Measurements from ENCODE around the gene TERT.

Gene TERT

DNA sequence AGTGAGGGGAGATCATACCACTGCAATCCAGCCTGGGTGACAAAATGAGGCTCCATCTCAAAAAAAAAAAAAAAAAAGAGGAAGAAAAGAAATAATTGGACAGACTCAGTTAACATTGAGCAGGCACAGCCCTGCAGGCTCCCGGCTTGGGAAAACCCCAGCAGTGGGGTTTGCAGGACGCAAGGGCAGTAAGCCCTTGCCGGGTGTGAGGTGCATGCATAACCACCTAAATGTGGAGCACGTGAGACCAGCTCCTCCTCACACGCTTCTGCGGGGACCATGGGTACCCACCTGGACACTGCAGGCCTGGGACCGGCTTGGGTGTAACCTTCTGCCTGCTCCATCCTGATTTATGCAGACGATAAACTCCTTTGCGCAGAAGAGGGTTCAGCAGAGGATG, 74.5 kb downstream of the TERT start:
- DNase-seq (ENCODE audit: extremely low read depth, low read depth), result no peak
- TF ChIP-seq, protein P1, sequence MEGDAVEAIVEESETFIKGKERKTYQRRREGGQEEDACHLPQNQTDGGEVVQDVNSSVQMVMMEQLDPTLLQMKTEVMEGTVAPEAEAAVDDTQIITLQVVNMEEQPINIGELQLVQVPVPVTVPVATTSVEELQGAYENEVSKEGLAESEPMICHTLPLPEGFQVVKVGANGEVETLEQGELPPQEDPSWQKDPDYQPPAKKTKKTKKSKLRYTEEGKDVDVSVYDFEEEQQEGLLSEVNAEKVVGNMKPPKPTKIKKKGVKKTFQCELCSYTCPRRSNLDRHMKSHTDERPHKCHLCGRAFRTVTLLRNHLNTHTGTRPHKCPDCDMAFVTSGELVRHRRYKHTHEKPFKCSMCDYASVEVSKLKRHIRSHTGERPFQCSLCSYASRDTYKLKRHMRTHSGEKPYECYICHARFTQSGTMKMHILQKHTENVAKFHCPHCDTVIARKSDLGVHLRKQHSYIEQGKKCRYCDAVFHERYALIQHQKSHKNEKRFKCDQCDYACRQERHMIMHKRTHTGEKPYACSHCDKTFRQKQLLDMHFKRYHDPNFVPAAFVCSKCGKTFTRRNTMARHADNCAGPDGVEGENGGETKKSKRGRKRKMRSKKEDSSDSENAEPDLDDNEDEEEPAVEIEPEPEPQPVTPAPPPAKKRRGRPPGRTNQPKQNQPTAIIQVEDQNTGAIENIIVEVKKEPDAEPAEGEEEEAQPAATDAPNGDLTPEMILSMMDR (IDR thresholded peaks at IDR 0.05; ENCODE audit: low read depth, low read length, missing control alignments), result no peak
- H3K4me3 ChIP-seq (replicated peaks; ENCODE audit: low read depth, low read length), result no peak overlapping the region

DNA sequence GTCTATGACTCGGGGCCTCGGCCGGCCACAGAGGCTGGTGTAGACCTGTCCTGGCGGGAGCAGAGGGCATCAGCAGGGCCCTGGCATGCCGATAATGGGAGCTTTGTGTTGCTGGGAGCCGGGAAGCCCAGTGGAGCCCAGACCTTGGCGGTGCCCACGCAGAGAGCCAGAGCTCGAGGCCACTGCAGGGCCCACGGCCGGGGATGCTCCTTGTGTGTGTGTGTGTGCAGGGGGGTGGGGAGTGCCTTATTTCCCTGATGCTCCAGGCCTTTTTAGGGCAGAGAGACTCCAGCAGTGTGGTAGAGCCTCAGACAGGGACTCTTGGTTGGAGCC, 75.1 kb downstream of the TERT start:
- TF ChIP-seq, protein P1 (IDR thresholded peaks at IDR 0.05; ENCODE audit: low read depth, low read length, missing control alignments), result no peak
- DNase-seq (ENCODE audit: extremely low read depth, low read depth), result no peak
- H3K4me3 ChIP-seq (replicated peaks; ENCODE audit: low read depth, low read length), result no peak overlapping the region

DNA sequence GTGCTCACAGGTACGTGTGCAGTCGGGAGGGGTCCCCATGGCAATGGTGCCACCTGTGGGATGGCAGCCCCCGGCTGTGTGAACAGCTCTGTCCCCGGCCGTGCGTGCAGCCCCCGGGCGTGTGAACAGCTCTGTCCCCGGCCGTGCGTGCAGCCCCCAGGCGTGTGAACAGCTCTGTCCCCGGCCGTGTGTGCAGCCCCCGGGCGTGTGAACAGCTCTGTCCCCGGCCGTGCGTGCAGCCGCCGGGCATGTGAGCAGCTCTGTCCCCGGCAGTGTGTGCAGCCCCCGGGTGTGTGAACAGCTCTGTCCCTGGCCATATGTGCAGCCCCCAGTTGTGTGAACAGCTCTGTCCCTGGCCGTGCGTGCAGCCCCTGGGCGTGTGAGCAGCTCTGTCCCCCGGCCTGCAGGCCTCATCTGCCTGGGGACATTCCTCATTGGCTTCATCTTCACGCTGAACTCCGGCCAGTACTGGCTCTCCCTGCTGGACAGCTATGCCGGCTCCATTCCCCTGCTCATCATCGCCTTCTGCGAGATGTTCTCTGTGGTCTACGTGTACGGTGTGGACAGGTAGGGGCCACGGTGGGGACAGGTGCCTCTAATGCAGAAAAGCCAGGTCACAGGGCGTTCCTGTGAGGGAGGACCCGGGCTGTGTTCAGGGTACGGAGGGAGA, 75.6 kb downstream of the TERT start:
- TF ChIP-seq, protein P1 (IDR thresholded peaks at IDR 0.05; ENCODE audit: low read depth, low read length, missing control alignments), result no peak
- DNase-seq (ENCODE audit: extremely low read depth, low read depth), result no peak
- H3K4me3 ChIP-seq (replicated peaks; ENCODE audit: low read depth, low read length), result no peak overlapping the region

DNA sequence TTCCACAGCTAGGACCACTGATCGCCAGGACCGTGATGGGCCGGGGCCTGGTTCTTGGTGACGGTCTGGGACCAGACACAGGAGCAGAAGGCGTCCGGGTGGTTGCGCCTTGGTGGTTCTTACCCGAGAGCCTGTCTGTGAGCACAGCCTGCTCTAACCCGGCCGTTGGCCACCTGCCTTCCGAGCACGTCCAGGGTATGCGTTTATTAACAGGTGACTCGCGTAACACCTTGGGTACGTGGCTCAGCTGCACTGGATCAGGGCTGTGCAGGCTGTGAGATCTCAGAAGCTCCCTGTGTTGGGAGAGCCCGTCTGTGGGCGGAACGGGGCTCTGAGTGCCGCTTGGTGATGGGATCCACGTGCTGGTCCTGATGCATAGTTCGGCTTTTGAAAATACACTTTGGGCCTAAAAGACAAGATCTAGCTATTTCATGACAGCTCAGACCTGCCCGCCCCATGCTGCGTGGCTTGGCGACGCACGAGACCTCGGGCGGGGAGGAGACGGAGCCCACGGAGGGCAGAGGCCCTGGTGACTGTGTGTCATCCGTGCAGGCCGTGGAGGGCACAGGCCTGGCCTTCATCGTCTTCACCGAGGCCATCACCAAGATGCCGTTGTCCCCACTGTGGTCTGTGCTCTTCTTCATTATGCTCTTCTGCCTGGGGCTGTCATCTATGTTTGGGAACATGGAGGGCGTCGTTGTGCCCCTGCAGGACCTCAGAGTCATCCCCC, 76.4 kb downstream of the TERT start:
- no peak for DNase-seq (ENCODE audit: extremely low read depth, low read depth)
- no peak overlapping the region for H3K4me3 ChIP-seq (replicated peaks; ENCODE audit: low read depth, low read length)
- TF ChIP-seq, protein P1 (IDR thresholded peaks at IDR 0.05; ENCODE audit: low read depth, low read length, missing control alignments), result no peak

DNA sequence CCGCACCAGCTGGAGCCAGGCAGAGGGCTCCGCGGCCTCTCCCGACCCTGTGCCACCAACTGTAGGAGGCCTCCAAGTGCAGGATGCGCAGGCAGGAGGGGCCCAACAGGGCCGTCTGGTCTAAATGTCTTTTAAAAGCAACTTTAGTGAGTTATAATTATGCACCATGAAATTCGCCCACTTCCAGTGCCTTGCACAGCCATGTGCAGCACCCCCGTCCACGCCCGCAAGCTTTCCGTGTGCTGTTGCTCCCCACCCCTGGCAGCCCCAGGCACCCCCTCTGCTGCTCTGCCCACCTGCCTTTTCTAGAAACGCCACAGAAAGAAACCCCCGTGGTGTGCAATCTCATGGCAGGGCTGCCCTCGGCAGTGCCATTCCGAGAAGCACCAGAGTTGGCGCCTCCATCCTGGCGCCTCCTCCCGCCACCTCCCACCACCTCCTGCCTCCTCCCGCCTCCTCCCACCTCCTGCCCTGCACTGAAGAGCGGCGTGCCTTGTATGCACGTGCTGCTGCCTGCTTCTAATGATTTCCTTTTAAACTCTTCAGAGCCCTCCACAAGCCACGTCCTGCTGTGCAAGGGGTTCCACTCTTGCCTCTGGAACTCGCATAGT, 77.2 kb downstream of the TERT start:
- no peak for DNase-seq (ENCODE audit: extremely low read depth, low read depth)
- H3K4me3 ChIP-seq (replicated peaks; ENCODE audit: low read depth, low read length), result no peak overlapping the region
- TF ChIP-seq, protein P1 (IDR thresholded peaks at IDR 0.05; ENCODE audit: low read depth, low read length, missing control alignments), result no peak

DNA sequence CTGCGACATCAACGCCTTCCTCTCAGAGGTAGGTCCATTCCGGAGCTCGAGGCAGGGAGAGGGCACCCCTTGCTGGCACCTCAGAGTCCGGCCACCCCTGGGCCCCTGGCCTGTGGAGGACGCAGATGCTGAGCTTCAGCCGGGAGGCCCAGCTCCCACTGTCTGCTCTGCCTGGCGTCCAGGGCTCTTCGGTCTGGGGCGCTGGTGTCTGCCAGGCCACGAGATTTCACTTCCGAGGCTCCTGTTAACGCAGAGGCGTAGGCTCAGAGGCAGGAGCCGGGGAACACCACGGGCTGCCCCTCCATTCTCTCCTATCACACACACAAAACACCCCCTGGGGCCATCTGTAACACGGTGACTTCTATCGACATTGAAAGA, 78.0 kb downstream of the TERT start:
- DNase-seq (ENCODE audit: extremely low read depth, low read depth), result no peak
- TF ChIP-seq, protein P1 (IDR thresholded peaks at IDR 0.05; ENCODE audit: low read depth, low read length, missing control alignments), result no peak
- no peak overlapping the region for H3K4me3 ChIP-seq (replicated peaks; ENCODE audit: low read depth, low read length)
